Erythroblast (primary cell): ENCODE results near the gene SLC35F4.

Source experiments
- GATA1 ChIP-seq: IDR thresholded peaks from 2 replicates; pipeline ENCODE4 v1.6.1; 2011; ENCODE audit warnings: low read depth, mild to moderate bottlenecking, control low read depth, low read length, moderate library complexity
- POLR2A ChIP-seq: IDR thresholded peaks from 2 replicates; pipeline ENCODE4 v1.6.1; 2011; ENCODE audit warnings: mild to moderate bottlenecking, low read length

GRCh38 chr14:57847706-57848105 is 18.2 kb downstream of the SLC35F4 start:
- TF ChIP-seq POLR2A, result no peak
- TF ChIP-seq GATA1, result no peak
